HG03520 (cell line): ENCODE data around the gene RHCG.

Experiments
- ATAC-seq: cut with Tn5 transposase; IDR thresholded peaks from one replicate; pipeline ENCODE4 v1.9.1; 2021; ENCODE audit warnings: mild to moderate bottlenecking, moderate library complexity; ENCODE audit not compliant: unreplicated experiment

Gene RHCG

GRCh38 chr15:89446255-89446891, 50.0 kb downstream of the RHCG start:
- ATAC-seq, result no peak

DNA sequence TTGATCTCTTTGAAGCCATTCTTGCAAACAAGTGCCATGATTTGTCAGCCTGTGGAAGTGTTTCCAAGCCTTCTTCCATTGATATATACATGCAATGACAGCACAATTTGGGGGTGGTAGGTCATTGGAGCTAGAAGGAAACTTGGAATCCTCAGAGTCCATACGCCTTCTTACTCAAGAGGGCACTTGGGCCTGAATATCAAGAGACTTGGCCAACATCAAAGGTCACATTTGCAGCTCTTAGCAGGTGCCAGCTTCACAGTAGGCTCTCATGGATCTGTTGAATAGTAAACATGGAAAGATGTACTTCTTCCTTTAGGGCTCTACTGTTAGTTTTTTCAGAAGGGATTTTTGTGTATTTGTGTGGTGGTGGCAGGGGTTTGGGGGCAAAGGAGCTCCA, 50.9 kb downstream of the RHCG start:
- no peak for ATAC-seq

DNA sequence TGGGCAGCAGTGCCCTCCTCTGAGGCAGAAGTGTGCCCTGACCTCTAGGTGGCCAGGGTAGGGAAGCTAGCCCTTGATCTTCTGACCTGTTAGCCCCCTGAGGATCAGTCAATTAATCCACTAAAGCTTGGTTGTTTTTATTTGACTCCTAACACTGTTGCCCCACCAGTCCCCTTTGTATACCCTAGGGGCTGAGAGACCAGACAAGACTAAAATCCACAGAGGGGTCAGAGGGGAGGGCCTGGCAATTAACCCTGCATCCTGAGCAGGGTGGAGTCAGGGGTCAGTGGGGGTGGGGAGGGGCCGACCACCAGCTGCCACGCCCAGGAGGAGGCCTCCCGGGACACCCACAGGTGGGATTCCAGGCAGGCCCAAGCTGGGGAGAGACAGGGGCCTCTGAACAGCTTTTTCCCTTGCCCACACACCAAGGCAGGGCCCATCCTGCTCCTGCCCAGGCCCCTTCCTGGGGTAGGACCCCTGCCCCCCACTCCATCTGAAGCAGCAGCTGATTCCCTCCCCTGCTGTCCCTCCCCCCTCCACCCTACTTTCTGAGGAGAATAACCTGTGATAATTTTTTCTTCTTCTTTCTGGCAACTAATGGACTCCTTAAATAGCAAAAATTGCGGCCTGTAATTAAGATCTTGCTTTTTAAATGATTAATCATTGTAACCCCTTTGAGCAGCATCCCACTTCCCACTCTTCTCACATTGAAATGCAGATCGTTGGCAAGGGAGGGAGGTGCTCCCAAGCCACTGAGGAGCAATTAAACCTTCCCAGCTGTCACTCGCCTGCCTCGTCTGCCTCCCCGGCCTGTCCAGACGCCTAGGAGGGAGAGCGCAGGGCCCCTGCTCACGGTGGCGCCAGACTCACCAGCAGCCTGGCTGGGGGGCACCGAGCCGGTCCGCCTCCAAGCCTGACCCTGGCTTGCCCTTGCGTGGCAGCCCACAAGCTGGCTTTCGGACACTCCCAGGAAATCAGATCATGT, 51.9 kb downstream of the RHCG start:
- ATAC-seq, result no peak

- no peak for ATAC-seq
Measured at GRCh38 chr15:89443581-89443980, 52.8 kb downstream of the RHCG start.

- ATAC-seq, result no peak
Measured at GRCh38 chr15:89442671-89443307, 53.6 kb downstream of the RHCG start.

GRCh38 chr15:89442155-89442554, 54.2 kb downstream of the RHCG start:
- ATAC-seq, result no peak

DNA sequence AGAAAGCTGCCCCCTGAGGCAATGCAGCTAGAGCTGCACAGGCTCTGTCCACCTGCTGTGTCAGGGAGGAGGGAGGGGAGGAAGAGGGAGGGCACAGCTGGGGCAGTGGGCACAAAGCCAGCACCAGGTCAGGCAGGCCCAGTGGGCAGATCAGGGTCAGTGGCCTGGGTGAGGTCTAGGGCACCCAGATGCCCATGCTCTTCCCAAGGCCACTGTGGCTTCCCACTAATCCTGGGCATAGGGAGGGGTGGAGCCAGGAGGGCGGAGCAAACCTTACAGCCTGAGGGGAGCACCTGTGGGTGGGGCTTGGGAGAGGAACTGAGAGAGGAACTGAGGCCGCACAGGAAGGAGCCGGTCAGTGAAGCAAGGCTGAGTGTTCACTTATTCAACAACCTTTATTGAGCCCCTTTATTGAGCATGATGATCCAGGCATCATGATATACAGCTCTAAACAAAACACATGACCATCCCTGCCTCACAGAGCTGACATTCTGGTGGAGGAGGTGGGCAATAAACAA, 55.0 kb downstream of the RHCG start:
- ATAC-seq, result peak; percentile 85

GRCh38 chr15:89439764-89440163, 56.6 kb downstream of the RHCG start:
- ATAC-seq, result no peak

GRCh38 chr15:89436560-89437311, 59.6 kb downstream of the RHCG start:
- no peak for ATAC-seq

DNA sequence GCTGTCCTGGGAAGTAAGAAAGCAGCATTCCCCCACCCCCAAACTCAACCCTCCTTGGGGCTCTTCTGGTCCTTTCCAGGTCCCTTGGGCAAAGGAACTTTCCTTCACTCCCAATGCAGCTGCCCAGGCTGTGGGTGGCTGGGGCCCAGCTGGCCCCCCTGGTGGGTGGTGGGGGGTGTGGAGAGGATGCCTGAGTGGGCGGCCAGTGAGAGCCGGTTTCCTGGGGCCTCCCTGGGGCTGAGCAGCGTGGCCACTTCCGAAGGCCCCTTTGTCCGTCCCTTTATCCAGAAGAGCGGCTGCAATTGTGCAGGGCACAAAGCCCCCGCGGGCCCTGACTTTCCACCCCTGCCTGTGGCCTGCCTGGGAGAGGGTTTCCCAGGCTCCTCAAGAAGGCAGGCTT, 61.0 kb downstream of the RHCG start:
- no peak for ATAC-seq

- ATAC-seq, result no peak
Measured at GRCh38 chr15:89433686-89434085, 62.7 kb downstream of the RHCG start.

GRCh38 chr15:89430530-89431341, 65.6 kb downstream of the RHCG start:
- peak; percentile 88 for ATAC-seq

GRCh38 chr15:89429986-89430385, 66.4 kb downstream of the RHCG start:
- ATAC-seq, result no peak

DNA sequence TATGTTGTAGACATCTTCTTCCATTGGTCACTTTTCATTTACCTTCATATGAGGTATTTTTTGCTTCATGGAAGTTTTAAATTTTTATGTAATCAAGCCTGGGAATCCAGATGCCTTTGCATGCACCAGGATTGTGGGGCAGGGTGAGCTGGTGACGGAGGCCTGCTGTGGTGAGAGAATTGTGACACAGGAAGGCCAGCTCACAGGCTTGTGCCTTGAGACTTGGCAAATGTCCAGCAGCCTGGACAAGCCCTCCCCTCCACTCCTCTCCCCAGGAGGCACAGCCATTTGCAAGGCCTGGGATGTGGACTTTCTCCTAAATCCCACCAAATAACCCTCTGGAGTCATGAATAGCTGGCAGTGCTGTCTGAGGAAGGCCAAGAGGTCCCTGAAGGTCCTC, 67.4 kb downstream of the RHCG start:
- ATAC-seq, result no peak

GRCh38 chr15:89428246-89428645, 68.1 kb downstream of the RHCG start:
- no peak for ATAC-seq

DNA sequence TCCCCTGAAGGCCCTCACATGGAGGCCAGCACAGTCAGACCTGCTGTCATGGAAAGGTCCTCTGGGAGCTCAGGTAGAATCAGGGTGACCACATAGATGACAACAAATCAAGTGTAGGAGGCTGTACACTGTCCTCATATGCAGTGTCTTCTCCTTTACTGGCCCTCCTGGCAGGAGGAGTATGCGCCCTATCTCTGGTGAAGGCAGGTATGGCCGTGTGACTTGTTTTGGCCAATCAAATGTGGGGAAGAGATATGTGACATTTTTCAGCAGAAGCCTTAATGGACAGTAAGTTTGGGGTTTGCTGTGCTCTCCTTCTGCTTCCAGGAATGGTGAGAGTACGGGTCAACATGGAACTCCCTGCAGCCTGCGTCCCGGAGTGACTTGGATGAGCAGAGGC, 69.9 kb downstream of the RHCG start:
- ATAC-seq, result no peak

DNA sequence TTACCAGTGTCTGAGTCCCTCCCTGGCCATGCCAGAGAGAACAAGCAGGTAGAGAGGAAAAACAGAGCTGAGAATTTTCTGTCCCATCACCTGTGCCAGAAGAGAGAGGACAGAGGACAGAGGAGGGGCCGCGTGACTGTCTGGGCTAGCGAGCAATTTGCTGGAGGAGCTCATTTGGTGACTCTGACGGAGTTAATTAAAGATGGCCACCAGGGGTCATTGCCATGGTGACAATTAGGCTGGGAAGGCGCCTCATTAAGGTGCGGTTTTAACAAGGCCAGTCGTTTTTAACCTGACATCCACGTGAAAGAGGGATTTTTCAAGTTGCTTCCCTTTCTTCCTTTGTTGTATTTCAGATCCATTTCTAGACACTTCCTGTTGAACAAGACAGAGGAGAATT, 72.4 kb downstream of the RHCG start:
- ATAC-seq, result no peak
